ENCODE data around the gene TPP1.
A peak's percentile ranks its signal among the peaks of the same experiment; 100 is the strongest.

The TPP1 gene

GRCh38 chr11:6629573-6629891 lies 10.3 kb upstream of the TPP1 start:
- FAIRE-seq (no peak), DNase-seq (ENCODE audit: insufficient read length, low spot score) (no peak)

DNA sequence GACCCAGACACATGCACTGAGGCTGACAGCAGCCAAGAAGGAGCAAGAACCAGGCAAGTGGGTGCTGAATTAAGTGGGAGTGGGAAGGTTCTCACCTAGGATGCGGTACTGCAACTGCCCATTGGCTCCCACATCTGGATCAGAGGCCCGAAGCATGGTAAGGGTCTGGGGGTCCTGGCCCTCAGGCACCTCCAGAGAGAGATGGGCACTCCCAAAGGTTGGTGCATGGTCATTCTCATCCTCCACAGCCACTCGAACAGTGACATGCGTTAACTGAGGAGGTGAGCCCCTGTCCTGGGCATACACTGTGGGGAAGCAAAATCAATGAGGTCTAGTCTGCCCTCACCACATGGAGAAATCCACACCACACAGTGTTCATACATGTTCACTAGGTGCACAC lies 9.3 kb upstream of the TPP1 start:
- DNase-seq (ENCODE audit: insufficient read length, low spot score) (no peak), FAIRE-seq (no peak)

- FAIRE-seq (peak; percentile 68), DNase-seq (ENCODE audit: insufficient read length, low spot score) (peak; percentile 71)
Measured at GRCh38 chr11:6627762-6628241, 8.6 kb upstream of the TPP1 start.

DNA sequence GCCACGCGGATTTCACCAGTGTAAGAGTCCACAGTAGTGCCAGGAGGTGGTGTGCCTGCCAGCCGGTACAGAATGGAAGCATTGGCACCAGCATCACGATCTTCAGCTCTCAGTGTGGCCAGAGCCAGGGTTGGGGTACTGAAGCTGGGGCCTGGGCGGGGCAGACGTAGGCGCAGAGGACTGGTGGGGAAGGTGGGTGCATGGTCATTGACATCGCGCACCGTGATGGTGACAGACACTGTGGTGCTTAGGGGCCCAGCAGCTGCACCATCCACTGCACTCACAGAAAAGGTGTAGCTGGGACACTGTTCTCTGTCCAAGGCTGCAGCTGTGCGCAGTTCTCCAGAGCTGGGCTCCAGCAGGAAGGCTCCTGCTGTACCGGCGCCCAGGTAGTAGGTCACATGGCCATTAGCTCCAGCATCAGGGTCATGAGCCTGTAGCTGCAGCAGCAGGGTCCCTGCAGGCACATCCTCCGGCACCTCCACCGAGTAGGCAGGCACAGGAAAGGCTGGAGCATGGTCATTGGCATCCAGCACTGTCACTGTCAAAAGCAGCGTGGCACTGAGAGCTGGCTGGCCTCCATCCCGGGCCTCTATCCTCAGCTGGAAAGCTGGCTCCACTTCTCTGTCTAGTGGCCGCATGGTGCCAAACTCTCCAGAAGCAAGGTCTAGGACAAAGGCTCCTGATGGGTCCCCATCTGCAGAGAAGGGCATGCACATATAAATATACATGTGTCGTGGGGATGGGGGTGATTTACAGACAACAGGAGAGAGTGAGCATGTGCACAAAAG lies 7.9 kb upstream of the TPP1 start:
- no peak for FAIRE-seq
- no peak for DNase-seq (ENCODE audit: insufficient read length, low spot score)

DNA sequence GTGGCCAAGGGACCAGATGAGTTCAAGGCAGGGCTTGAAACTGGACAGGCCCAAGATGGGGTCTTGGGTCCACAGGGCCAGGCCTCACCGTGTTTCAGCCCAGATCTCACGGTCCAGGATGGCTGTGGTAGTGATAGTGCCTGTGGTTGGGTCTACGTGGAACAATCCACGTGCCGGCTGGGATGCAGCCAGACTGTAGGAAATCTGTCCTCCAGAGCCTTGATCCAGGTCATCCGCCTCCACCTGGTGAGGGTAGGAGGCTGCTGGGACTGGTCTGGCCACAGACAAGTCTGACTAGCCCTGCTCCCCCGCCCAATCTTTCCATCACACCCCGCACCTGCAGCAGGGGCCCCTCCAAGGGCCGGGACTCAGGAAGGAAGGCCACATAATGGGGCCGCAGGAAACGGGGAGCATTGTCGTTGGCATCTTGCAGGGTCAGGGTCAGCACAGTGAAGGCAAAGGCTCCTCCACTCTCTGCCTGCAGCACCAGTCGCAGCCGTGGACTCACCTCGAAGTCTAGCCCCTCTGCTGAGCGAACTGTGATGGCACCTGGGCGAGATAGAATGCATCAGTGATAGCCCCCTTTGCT lies 6.7 kb upstream of the TPP1 start:
- FAIRE-seq (no peak), DNase-seq (ENCODE audit: insufficient read length, low spot score) (no peak)

DNA sequence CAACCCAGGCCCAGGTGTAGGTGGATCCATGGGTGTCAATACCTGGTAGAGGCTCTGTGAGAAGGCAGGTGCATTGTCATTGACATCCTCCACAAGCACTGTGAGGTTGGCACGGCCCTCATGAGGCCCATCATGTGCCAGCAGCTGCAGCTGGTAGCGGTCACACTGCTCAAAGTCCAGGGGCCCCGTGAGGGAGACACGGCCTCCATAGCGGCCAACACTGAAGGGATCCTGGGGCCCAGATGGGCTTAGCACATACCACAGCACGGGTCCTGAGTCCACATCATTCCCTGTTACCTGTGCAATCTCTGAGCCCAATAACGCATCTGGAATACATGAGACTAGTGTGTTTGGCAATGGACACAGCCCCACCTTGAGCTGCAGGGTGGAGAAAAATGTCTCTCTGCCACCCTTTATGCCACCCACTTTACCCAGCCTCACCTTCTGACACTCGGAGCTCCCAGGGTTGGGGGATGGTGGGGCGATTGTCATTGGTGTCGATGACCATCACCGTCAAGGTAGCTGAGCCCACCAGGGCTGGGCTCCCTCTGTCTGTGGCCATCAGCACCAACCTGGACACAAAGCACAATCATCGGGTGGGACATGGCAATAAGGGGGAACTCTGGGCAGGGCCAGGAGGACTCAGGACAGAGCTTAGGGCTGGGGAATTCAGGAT lies 6.1 kb upstream of the TPP1 start:
- no peak for FAIRE-seq
- DNase-seq (ENCODE audit: insufficient read length, low spot score) = no peak

DNA sequence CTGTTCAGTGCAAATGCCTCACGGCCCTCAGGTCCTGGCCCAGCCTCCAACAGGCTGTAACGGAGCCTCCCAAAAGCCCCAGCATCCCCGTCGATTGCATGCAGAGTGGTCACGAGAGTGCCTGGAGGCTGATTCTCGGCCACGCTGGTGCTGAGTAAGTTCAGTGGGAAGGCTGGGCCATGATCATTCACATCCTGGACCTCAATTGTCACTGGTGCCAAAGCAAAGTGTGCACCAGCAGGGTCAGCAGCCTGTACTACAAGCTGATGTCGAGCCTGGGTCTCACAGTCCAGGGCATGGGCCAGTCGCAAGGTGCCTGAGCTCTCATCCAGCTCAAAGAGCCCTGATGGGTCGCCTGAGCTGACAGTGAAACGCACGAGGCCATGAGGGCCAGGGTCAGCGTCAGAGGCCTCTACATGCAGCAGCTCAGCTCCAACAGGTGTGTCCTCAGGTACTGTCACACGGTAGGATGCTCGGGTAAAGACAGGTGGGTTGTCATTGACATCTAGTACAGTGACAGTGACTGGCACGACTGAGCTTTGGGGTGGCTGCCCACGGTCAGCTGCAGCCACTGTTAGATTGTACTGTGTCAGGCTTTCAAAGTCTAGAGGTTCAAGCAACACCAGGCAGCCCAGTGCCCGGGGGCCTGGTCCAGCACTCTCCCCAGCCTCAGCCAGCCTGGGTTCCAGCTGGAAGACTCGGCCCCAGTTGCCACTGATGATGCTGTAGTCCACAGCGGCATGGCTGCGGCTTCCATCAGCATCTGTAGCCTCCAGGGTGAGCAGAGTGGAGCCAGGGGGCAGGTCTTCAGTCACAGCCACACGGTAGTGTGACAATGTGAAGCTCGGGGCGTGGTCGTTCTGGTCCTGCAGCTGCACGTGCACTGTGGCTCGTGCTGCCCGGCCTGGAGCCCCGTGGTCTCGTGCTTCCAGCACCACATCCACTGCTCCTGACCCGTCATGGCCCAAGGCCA lies 4.5 kb upstream of the TPP1 start:
- FAIRE-seq = no peak
- no peak for DNase-seq (ENCODE audit: insufficient read length, low spot score)

- FAIRE-seq = no peak
- DNase-seq (ENCODE audit: insufficient read length, low spot score) = no peak
Measured at GRCh38 chr11:6622261-6623171, 3.3 kb upstream of the TPP1 start.

GRCh38 chr11:6621711-6622211 lies 2.5 kb upstream of the TPP1 start:
- FAIRE-seq = no peak
- no peak for DNase-seq (ENCODE audit: insufficient read length, low spot score)

DNA sequence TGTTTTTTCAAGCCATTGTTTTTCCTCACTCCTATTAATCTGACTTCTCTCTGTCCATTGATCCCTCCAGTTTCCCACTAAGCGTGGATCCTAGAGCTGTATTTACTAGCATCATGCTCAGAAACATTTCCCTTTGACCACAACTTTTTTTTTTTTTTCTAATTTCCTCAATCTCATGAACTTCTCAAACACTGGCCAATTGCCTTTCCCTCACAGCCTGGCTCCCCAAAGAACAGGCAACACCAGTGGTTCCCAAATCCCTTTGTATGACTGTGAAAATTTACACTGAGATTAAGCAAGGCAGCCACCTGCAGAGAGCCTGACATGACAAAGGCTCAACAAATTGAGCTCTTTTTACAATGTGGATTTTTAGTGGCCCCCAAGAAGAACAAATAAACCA lies 1.4 kb upstream of the TPP1 start:
- no peak for DNase-seq (ENCODE audit: insufficient read length, low spot score)
- FAIRE-seq = no peak

DNA sequence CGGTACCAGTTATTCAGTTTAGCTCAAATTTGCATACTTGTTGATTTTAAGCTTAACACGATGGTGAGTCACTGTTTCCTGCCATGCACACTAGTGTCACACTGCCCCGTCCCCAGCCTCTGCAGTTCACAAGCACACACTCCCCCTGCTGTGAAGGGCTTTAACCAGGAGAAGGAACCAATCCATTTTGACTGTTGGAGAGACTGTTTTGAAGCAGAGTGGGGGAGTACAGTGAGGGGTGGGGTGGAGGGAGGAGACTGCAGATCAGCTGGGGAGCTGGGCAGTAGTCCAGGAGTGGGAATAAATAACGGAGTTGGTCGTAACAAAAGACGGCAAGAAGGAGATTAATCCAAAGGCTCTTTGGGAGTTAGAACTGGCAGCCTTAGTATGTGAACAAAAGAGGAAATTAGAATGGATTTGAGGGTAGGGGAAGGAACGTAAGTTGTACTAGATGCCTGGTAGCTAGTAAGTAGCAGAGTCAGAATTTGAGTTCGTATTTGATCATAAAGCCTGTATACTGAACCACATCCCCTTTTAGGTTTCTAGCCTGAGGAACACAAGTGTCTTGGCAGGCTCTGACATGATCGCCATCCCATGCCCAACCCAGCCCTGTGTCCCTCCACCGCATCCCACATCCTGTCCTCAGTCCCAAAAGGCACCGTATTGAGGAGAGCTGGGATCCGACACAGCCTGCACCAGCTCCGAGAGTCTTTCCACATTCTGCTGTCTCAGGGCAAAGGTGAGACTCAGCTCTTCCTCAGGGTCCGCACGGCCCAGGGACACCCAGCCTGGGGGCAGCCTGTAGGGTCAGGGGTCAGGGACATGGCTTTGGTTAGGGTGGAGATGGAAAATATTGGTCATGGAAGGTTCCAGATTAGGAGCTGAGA lies 862 bp downstream of the TPP1 start:
- FAIRE-seq (peak; percentile 66), DNase-seq (ENCODE audit: insufficient read length, low spot score) (no peak)

DNA sequence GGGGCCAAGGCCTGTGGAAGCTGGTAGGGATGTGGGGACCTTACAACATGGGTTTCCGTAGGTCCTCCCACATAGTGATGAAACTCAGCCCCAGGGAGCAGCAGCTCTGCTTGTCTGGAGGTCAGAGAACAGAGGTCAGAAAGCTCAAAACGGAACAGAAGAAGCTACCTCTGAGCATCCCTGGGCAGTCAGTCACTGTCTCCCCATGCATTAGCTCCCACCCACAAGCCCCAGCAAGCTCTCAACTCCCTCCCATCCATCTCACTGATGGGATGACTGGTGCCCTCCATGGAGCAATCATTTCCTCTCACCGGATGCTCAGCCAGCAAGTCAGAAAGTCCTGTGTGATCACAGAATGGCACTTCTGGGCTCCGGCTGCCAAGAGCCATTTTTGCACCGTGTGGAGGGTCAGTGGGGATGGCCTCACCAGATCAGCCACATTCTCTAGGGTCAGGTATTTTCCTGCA lies 1.9 kb downstream of the TPP1 start:
- FAIRE-seq (no peak), DNase-seq (ENCODE audit: insufficient read length, low spot score) (no peak)

DNA sequence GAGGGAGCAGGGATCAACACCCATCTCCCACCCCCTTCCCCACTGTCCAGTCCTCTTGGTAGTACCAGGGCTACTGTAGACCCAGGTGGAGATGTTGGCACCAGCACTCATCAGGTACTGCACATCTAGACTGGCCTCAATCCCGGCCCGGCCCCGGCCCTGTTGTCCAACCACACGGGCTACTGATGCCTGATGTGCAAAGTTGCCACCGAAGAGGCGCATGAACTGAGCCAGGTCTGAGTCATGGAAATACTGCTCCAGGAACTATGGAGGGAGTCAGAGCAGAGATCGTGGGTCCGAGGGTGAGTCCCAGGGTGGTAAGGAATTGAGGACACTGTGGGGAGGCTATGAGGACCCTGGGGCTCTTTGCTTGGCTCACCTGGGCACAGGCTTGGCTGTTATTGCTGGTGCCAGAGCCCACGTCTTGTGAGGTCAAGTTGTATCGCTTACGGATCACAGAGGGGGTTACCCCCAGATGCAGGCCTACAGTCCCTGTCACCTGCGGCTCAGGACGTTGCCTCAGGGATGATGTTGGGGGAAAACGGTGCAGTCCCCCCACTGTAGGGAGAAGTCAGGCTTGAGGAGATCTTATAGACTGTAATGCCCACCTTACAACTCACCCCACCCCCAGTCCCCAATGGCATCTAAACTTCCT lies 2.5 kb downstream of the TPP1 start:
- DNase-seq (ENCODE audit: insufficient read length, low spot score) (no peak), FAIRE-seq (no peak)

DNA sequence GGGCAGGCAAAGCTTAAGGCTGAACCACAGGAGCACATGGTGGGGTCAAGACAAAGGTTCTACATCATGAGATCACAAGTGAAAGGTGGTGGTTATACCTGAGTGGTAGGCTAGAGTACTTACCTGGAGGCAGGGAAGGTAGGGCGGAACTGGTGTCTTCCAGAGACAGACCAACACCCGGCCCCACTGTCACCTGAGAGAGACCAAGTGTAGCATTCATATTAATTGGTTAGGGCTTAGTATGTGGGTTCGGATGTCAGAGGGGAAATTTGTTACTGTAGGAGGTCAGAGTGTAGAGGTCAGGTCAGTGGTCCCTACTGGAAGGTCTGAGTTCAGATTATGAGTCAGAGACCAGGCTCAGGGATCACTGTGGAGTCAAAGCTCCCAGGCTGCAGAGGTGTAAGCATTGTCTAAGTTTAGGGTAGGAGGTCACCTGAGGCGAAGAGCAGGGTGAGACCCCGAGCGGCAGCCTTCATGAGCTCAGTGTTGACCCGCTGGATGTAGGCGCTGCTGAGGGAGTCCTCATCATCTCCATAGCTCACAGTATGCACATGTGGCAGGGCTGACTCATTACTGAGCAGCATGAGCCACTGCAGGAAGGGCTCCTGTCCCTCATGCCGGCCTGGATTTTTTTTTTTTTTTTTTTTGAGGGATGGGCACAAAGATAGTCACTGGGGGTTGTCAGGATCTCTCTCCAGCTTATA lies 3.2 kb downstream of the TPP1 start:
- FAIRE-seq (no peak), DNase-seq (ENCODE audit: insufficient read length, low spot score) (no peak)

- FAIRE-seq (no peak), DNase-seq (ENCODE audit: insufficient read length, low spot score) (no peak)
Measured at GRCh38 chr11:6615046-6615445, 4.2 kb downstream of the TPP1 start.

GRCh38 chr11:6614446-6614845 lies 4.8 kb downstream of the TPP1 start:
- no peak for FAIRE-seq

GRCh38 chr11:6613496-6613895 lies 5.7 kb downstream of the TPP1 start:
- no peak for DNase-seq (ENCODE audit: insufficient read length, low spot score)
- no peak for FAIRE-seq

More at GRCh38 chr11:6614446-6614845, 4.8 kb downstream of the TPP1 start:
- no peak for DNase-seq (ENCODE audit: insufficient read length, low spot score)

Data from GM19239 (cell line).